ENCODE data around the gene HK3.

The HK3 gene

GRCh38 chr5:176857216-176857893, 41.8 kb downstream of the HK3 start:
- no peak overlapping the region for H3K18ac ChIP-seq (ENCODE audit: low read length)
- H3K79me2 ChIP-seq (ENCODE audit: control insufficient read depth, insufficient read depth, low read length, poor library complexity): no peaks in the 10 kb centered on the region
- no peak for DNase-seq
- H2AK5ac ChIP-seq (ENCODE audit: low read length): no peak overlapping the region
- peaks cover 1% of the 10 kb centered on the region for H3K9me3 ChIP-seq (ENCODE audit: insufficient read depth, low read depth, low read length)
- no peak overlapping the region for H3K14ac ChIP-seq (ENCODE audit: low read length)
- H3K36me3 ChIP-seq (ENCODE audit: control insufficient read depth in 1 of 2, insufficient read depth in 2 of 2, low read length in 2 of 2): no peaks in the 10 kb centered on the region
- H4K91ac ChIP-seq (ENCODE audit: low read depth, low read length): no peak overlapping the region
- no peaks in the 10 kb centered on the region for H3K4me1 ChIP-seq (ENCODE audit: control insufficient read depth in 1 of 2, insufficient read depth in 2 of 2, low read length in 2 of 2)
- H2BK120ac ChIP-seq (ENCODE audit: insufficient read depth, low read length, poor library complexity): no peak overlapping the region
- H3K27ac ChIP-seq (ENCODE audit: low read depth, low read length): no peak overlapping the region
- no peak overlapping the region for H4K8ac ChIP-seq (ENCODE audit: low read depth, low read length)
- no CpG with 5 or more reads among the region's 19 CpGs for WGBS (ENCODE audit: extremely low coverage, insufficient coverage, insufficient read length)
- no peak overlapping the region for H2AFZ ChIP-seq (ENCODE audit: insufficient read depth, low read length, poor library complexity)
- H3K4me3 ChIP-seq (ENCODE audit: low read depth, low read length): no peak overlapping the region
- no peaks in the 10 kb centered on the region for H3K27me3 ChIP-seq (ENCODE audit: insufficient read depth, low read length)
- no peak overlapping the region for H3K9ac ChIP-seq (ENCODE audit: low read length)
- no peak overlapping the region for H3K4ac ChIP-seq (ENCODE audit: low read depth, low read length)
- H3K4me2 ChIP-seq (ENCODE audit: low read length): no peak overlapping the region
- no peaks in the 10 kb centered on the region for H3K79me1 ChIP-seq (ENCODE audit: low read length)
- no peak overlapping the region for H3K23ac ChIP-seq (ENCODE audit: low read length)
- no peak overlapping the region for H4K12ac ChIP-seq (ENCODE audit: low read depth, low read length)
- no peak overlapping the region for H2BK12ac ChIP-seq (ENCODE audit: low read length)
- no peak overlapping the region for H2BK5ac ChIP-seq (ENCODE audit: low read depth, low read length, poor library complexity)

GRCh38 chr5:176856746-176857145, 42.4 kb downstream of the HK3 start:
- no peak overlapping the region for H3K27ac ChIP-seq (ENCODE audit: low read depth, low read length)
- no CpG with 5 or more reads among the region's 8 CpGs for WGBS (ENCODE audit: extremely low coverage, insufficient coverage, insufficient read length)
- H3K79me2 ChIP-seq (ENCODE audit: control insufficient read depth, insufficient read depth, low read length, poor library complexity): no peaks in the 10 kb centered on the region
- H4K8ac ChIP-seq (ENCODE audit: low read depth, low read length): no peak overlapping the region
- H4K12ac ChIP-seq (ENCODE audit: low read depth, low read length): no peak overlapping the region
- H2BK5ac ChIP-seq (ENCODE audit: low read depth, low read length, poor library complexity): no peak overlapping the region
- H3K4me2 ChIP-seq (ENCODE audit: low read length): no peak overlapping the region
- peaks cover 1% of the 10 kb centered on the region for H3K9me3 ChIP-seq (ENCODE audit: insufficient read depth, low read depth, low read length)
- no peak overlapping the region for H3K14ac ChIP-seq (ENCODE audit: low read length)
- no peak overlapping the region for H3K4me3 ChIP-seq (ENCODE audit: low read depth, low read length)
- H3K27me3 ChIP-seq (ENCODE audit: insufficient read depth, low read length): no peaks in the 10 kb centered on the region
- no peak overlapping the region for H3K18ac ChIP-seq (ENCODE audit: low read length)
- no peak overlapping the region for H2BK12ac ChIP-seq (ENCODE audit: low read length)
- H3K4ac ChIP-seq (ENCODE audit: low read depth, low read length): no peak overlapping the region
- H3K36me3 ChIP-seq (ENCODE audit: control insufficient read depth in 1 of 2, insufficient read depth in 2 of 2, low read length in 2 of 2): no peaks in the 10 kb centered on the region
- H3K79me1 ChIP-seq (ENCODE audit: low read length): no peaks in the 10 kb centered on the region
- no peak overlapping the region for H3K9ac ChIP-seq (ENCODE audit: low read length)
- no peak overlapping the region for H2AK5ac ChIP-seq (ENCODE audit: low read length)
- no peak overlapping the region for H2AFZ ChIP-seq (ENCODE audit: insufficient read depth, low read length, poor library complexity)
- no peak overlapping the region for H2BK120ac ChIP-seq (ENCODE audit: insufficient read depth, low read length, poor library complexity)
- no peaks in the 10 kb centered on the region for H3K4me1 ChIP-seq (ENCODE audit: control insufficient read depth in 1 of 2, insufficient read depth in 2 of 2, low read length in 2 of 2)
- no peak for DNase-seq
- H4K91ac ChIP-seq (ENCODE audit: low read depth, low read length): no peak overlapping the region
- H3K23ac ChIP-seq (ENCODE audit: low read length): no peak overlapping the region

- no peak overlapping the region for H2AFZ ChIP-seq (ENCODE audit: insufficient read depth, low read length, poor library complexity)
Observed at GRCh38 chr5:176855598-176855997, 43.5 kb downstream of the HK3 start.

GRCh38 chr5:176854164-176854563, 45.0 kb downstream of the HK3 start:
- Histone ChIP-seq H4K12ac (ENCODE audit: low read depth, low read length) (no peak overlapping the region), H3K18ac (ENCODE audit: low read length) (no peak overlapping the region), H2BK5ac (ENCODE audit: low read depth, low read length, poor library complexity) (no peak overlapping the region), H2BK12ac (ENCODE audit: low read length) (no peak overlapping the region), H3K4me1 (ENCODE audit: control insufficient read depth in 1 of 2, insufficient read depth in 2 of 2, low read length in 2 of 2) (no peaks in the 10 kb centered on the region), H3K9me3 (ENCODE audit: insufficient read depth, low read depth, low read length) (no peaks in the 10 kb centered on the region), H2BK120ac (ENCODE audit: insufficient read depth, low read length, poor library complexity) (no peak overlapping the region), H3K27ac (ENCODE audit: low read depth, low read length) (no peak overlapping the region), H3K4me2 (ENCODE audit: low read length) (no peak overlapping the region), H3K23ac (ENCODE audit: low read length) (no peak overlapping the region), H3K4me3 (ENCODE audit: low read depth, low read length) (no peak overlapping the region), H3K79me1 (ENCODE audit: low read length) (no peaks in the 10 kb centered on the region), H3K27me3 (ENCODE audit: insufficient read depth, low read length) (no peaks in the 10 kb centered on the region), H3K36me3 (ENCODE audit: control insufficient read depth in 1 of 2, insufficient read depth in 2 of 2, low read length in 2 of 2) (no peaks in the 10 kb centered on the region), H3K9ac (ENCODE audit: low read length) (no peak overlapping the region), H2AK5ac (ENCODE audit: low read length) (no peak overlapping the region), H2AFZ (ENCODE audit: insufficient read depth, low read length, poor library complexity) (no peak overlapping the region), H4K8ac (ENCODE audit: low read depth, low read length) (no peak overlapping the region), H3K79me2 (ENCODE audit: control insufficient read depth, insufficient read depth, low read length, poor library complexity) (no peaks in the 10 kb centered on the region), H4K91ac (ENCODE audit: low read depth, low read length) (no peak overlapping the region), H3K4ac (ENCODE audit: low read depth, low read length) (no peak overlapping the region), H3K14ac (ENCODE audit: low read length) (no peak overlapping the region)
- no CpG with 5 or more reads among the region's 8 CpGs for WGBS (ENCODE audit: extremely low coverage, insufficient coverage, insufficient read length)
- no peak for DNase-seq

More at GRCh38 chr5:176855598-176855997, 43.5 kb downstream of the HK3 start:
- DNase-seq: no peak
- Histone ChIP-seq H3K4me1 (ENCODE audit: control insufficient read depth in 1 of 2, insufficient read depth in 2 of 2, low read length in 2 of 2) (no peaks in the 10 kb centered on the region), H4K12ac (ENCODE audit: low read depth, low read length) (no peak overlapping the region), H3K4me2 (ENCODE audit: low read length) (no peak overlapping the region), H3K79me1 (ENCODE audit: low read length) (no peaks in the 10 kb centered on the region), H3K27me3 (ENCODE audit: insufficient read depth, low read length) (no peaks in the 10 kb centered on the region), H3K23ac (ENCODE audit: low read length) (no peak overlapping the region), H3K4ac (ENCODE audit: low read depth, low read length) (no peak overlapping the region), H3K9ac (ENCODE audit: low read length) (no peak overlapping the region), H2BK120ac (ENCODE audit: insufficient read depth, low read length, poor library complexity) (no peak overlapping the region), H3K14ac (ENCODE audit: low read length) (no peak overlapping the region), H4K91ac (ENCODE audit: low read depth, low read length) (no peak overlapping the region), H3K27ac (ENCODE audit: low read depth, low read length) (no peak overlapping the region), H2AK5ac (ENCODE audit: low read length) (no peak overlapping the region), H3K79me2 (ENCODE audit: control insufficient read depth, insufficient read depth, low read length, poor library complexity) (no peaks in the 10 kb centered on the region), H3K4me3 (ENCODE audit: low read depth, low read length) (no peak overlapping the region), H3K18ac (ENCODE audit: low read length) (no peak overlapping the region), H2BK12ac (ENCODE audit: low read length) (no peak overlapping the region), H2BK5ac (ENCODE audit: low read depth, low read length, poor library complexity) (no peak overlapping the region), H3K36me3 (ENCODE audit: control insufficient read depth in 1 of 2, insufficient read depth in 2 of 2, low read length in 2 of 2) (no peaks in the 10 kb centered on the region), H3K9me3 (ENCODE audit: insufficient read depth, low read depth, low read length) (no peaks in the 10 kb centered on the region), H4K8ac (ENCODE audit: low read depth, low read length) (no peak overlapping the region)
- no CpG with 5 or more reads among the region's 18 CpGs for WGBS (ENCODE audit: extremely low coverage, insufficient coverage, insufficient read length)

Measured in trophoblast cell (in vitro differentiated cells and primary cell).